ENCODE results near the gene RIC1.
"Not testable (repeated sequence)": the region's sequence is repeated elsewhere in the genome, so short reads cannot be mapped to it uniquely, and the experiment has no call there.

Gene RIC1

GRCh38 chr9:5793812-5794211, 164.9 kb downstream of the RIC1 start:
- TF ChIP-seq CTCF (IDR thresholded peaks at IDR 0.05; ENCODE audit: extremely low read depth, missing control alignments): no peak
- no peak for DNase-seq (ENCODE audit: low spot score)

- DNase-seq (ENCODE audit: low spot score): no peak
- no peak for TF ChIP-seq CTCF (IDR thresholded peaks at IDR 0.05; ENCODE audit: extremely low read depth, missing control alignments)
Measured at GRCh38 chr9:5796298-5796697, 167.4 kb downstream of the RIC1 start.

- no peak for TF ChIP-seq CTCF (IDR thresholded peaks at IDR 0.05; ENCODE audit: extremely low read depth, missing control alignments)
- DNase-seq (ENCODE audit: low spot score): no peak
Measured at GRCh38 chr9:5798581-5798980, 169.7 kb downstream of the RIC1 start.

GRCh38 chr9:5799314-5799713, 170.4 kb downstream of the RIC1 start:
- TF ChIP-seq CTCF (IDR thresholded peaks at IDR 0.05; ENCODE audit: extremely low read depth, missing control alignments): peak; percentile 24
- peak; percentile 11 for DNase-seq (ENCODE audit: low spot score)

GRCh38 chr9:5800378-5800777, 171.5 kb downstream of the RIC1 start:
- not testable (repeated sequence) for DNase-seq (ENCODE audit: low spot score)

- no peak for TF ChIP-seq CTCF (IDR thresholded peaks at IDR 0.05; ENCODE audit: extremely low read depth, missing control alignments)
- DNase-seq (ENCODE audit: low spot score): no peak
Measured at GRCh38 chr9:5800969-5801738, 172.2 kb downstream of the RIC1 start.

GRCh38 chr9:5801739-5802113, 172.8 kb downstream of the RIC1 start:
- no peak for DNase-seq (ENCODE audit: low spot score)
- no peak for TF ChIP-seq CTCF (IDR thresholded peaks at IDR 0.05; ENCODE audit: extremely low read depth, missing control alignments)

- TF ChIP-seq CTCF (IDR thresholded peaks at IDR 0.05; ENCODE audit: extremely low read depth, missing control alignments): no peak
- no peak for DNase-seq (ENCODE audit: low spot score)
Measured at GRCh38 chr9:5805478-5805877, 176.6 kb downstream of the RIC1 start.

Data from GM20000 (cell line).